NOMO-1 treated with dmso at 0.1 percent for 144 hours (cell line): ENCODE data around the gene UBE3B.
"Not testable (repeated sequence)": the region's sequence is repeated elsewhere in the genome, so short reads cannot be mapped to it uniquely, and the experiment has no call there.

ENCODE experiments used
- DNase-seq: peaks from one replicate; lab custom pipeline; 2025; ENCODE audit not compliant: unreplicated experiment; lab: John Stamatoyannopoulos, UW

UBE3B gene

GRCh38 chr12:109473526-109474270 lies 3.7 kb upstream of the UBE3B start:
- DNase-seq, result not testable (repeated sequence)

- DNase-seq, result no peak
Measured at GRCh38 chr12:109475121-109475520, 2.3 kb upstream of the UBE3B start.

- DNase-seq, result no peak
Measured at GRCh38 chr12:109475993-109476806, 1.2 kb upstream of the UBE3B start.

- no peak for DNase-seq
Measured at GRCh38 chr12:109476807-109477184, 638 bp upstream of the UBE3B start.

- DNase-seq, result no peak
Measured at GRCh38 chr12:109477963-109478315, 505 bp downstream of the UBE3B start.

- DNase-seq, result no peak
Measured at GRCh38 chr12:109479761-109480160, 2.3 kb downstream of the UBE3B start.

- no peak for DNase-seq
Measured at GRCh38 chr12:109480356-109480755, 2.9 kb downstream of the UBE3B start.

GRCh38 chr12:109481863-109482262 lies 4.4 kb downstream of the UBE3B start:
- DNase-seq, result no peak

- DNase-seq, result no peak
Measured at GRCh38 chr12:109482491-109482890, 5.1 kb downstream of the UBE3B start.

- DNase-seq, result no peak
Measured at GRCh38 chr12:109482894-109483293, 5.5 kb downstream of the UBE3B start.

- no peak for DNase-seq
Measured at GRCh38 chr12:109483346-109483745, 5.9 kb downstream of the UBE3B start.

- DNase-seq, result no peak
Measured at GRCh38 chr12:109485201-109485600, 7.8 kb downstream of the UBE3B start.

GRCh38 chr12:109487181-109488050 lies 10.0 kb downstream of the UBE3B start:
- DNase-seq, result no peak

GRCh38 chr12:109488051-109488665 lies 10.7 kb downstream of the UBE3B start:
- no peak for DNase-seq

GRCh38 chr12:109489016-109489954 lies 11.9 kb downstream of the UBE3B start:
- DNase-seq, result no peak

GRCh38 chr12:109489955-109490565 lies 12.6 kb downstream of the UBE3B start:
- no peak for DNase-seq

- DNase-seq, result no peak
Measured at GRCh38 chr12:109491671-109492070, 14.2 kb downstream of the UBE3B start.

GRCh38 chr12:109492371-109492770 lies 14.9 kb downstream of the UBE3B start:
- DNase-seq, result no peak

- DNase-seq, result no peak
Measured at GRCh38 chr12:109493090-109493489, 15.7 kb downstream of the UBE3B start.

- DNase-seq, result no peak
Measured at GRCh38 chr12:109493938-109494337, 16.5 kb downstream of the UBE3B start.
